Colonic mucosa (tissue), 4 donors: ENCODE data around the gene ANXA8. TPM values are rescaled to one million over a fixed set of nuclear protein-coding genes. Genes with fewer than 3 reads are reported as not detected.
"Not testable (repeated sequence)": the region's sequence is repeated elsewhere in the genome, so short reads cannot be mapped to it uniquely, and the experiment has no call there.

Source experiments
- DNase-seq: peaks from one replicate; pipeline ENCODE4 v3.0.0-alpha.2; 2020
- H3K27ac ChIP-seq: fragments of 200-600 bp; one replicate; pipeline ENCODE4 v1.8.0; 2021
- H3K27me3 ChIP-seq: fragments of 200-600 bp; one replicate; pipeline ENCODE4 v1.8.0; 2021
- H3K36me3 ChIP-seq: fragments of 200-600 bp; one replicate; pipeline ENCODE4 v1.8.0; 2021
- H3K4me1 ChIP-seq: fragments of 200-600 bp; one replicate; pipeline ENCODE4 v1.8.0; 2021; ENCODE audit warnings: mild to moderate bottlenecking
- H3K4me3 ChIP-seq: fragments of 200-600 bp; one replicate; pipeline ENCODE4 v1.8.0; 2021
- H3K9ac ChIP-seq, 2 donors: one replicate each; pipeline ENCODE4 v1.7.0; 2013; ENCODE audit warnings: control low read depth in 2 of 2, low read depth in 2 of 2, low read length in 2 of 2
- H3K9me3 ChIP-seq: fragments of 200-600 bp; one replicate; pipeline ENCODE4 v1.8.0; 2021
- intact Hi-C: fragments of 100-400 bp; cut with DNase I; formaldehyde crosslinking; loops from one replicate; pipeline ENCODE4 v1.14.1; 2022
- total RNA-seq, 2 donors: library from RNA; stranded (reverse); fragmentation: NEBNext Ultra II Directional in 1 of 2; extraction: Animal tissue kit (Norgen Biotek cat#: 25700) in 1 of 2; gene quantifications; one replicate each; pipeline ENCODE4 v1.2.1, GENCODE V29; 2021
- donor health status: healthy.
- donor health status: DM: no; HTN: no; CAD: no.
- donor health status: DM: no; HTN: no; CAD: no.

ANXA8 gene, protein sequence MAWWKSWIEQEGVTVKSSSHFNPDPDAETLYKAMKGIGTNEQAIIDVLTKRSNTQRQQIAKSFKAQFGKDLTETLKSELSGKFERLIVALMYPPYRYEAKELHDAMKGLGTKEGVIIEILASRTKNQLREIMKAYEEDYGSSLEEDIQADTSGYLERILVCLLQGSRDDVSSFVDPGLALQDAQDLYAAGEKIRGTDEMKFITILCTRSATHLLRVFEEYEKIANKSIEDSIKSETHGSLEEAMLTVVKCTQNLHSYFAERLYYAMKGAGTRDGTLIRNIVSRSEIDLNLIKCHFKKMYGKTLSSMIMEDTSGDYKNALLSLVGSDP
- not detected for total RNA-seq

DNA sequence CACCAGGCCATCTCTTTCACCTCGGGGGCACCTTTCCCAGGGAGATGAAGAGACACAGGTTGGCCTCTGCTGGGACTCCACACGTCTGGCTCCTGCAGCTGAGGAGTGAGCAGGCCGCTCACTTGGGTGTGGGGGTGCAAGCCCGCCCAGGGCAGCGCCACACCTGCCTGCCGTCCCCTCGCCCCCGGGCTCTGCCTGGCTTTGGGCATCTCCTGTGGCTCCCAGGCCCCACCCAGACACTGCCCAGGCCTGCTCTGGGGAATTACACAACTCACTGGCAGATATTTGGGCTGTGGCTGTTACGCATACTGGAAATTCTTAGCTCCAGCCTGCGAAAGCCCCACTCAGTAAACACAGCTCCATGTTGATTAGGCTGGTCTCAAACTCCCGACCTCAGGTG lies at the start of gene ANXA8:
ANXA8 (minus strand) TSS at position 193 of the 400 bp plus-strand sequence; CDS start at position 11, 182 bp downstream.
- H3K27ac ChIP-seq, H3K9ac ChIP-seq, H3K9me3 ChIP-seq, H3K4me3 ChIP-seq, H3K4me1 ChIP-seq, H3K36me3 ChIP-seq, DNase-seq, H3K27me3 ChIP-seq, intact Hi-C loops: not testable (repeated sequence)

GRCh38 chr10:47523475-47523874 lies 39.6 kb upstream of the ANXA8 start, which contains the start of gene AGAP9:
TSS of gene AGAP9 (minus strand) at chr10:47523638. CDS start at chr10:47523526, 112 bp downstream.
- H3K9ac ChIP-seq, H3K4me1 ChIP-seq, DNase-seq, H3K27me3 ChIP-seq, H3K36me3 ChIP-seq, H3K9me3 ChIP-seq, H3K4me3 ChIP-seq, intact Hi-C loops, H3K27ac ChIP-seq: not testable (repeated sequence)

GRCh38 chr10:47502313-47502712 lies 18.4 kb upstream of the ANXA8 start:
- H3K9me3 ChIP-seq, DNase-seq, H3K9ac ChIP-seq: not testable (repeated sequence)

GRCh38 chr10:47494226-47494625 lies 10.3 kb upstream of the ANXA8 start:
- H3K4me3 ChIP-seq, H3K27me3 ChIP-seq, DNase-seq, H3K27ac ChIP-seq, intact Hi-C loops, H3K9ac ChIP-seq, H3K36me3 ChIP-seq, H3K4me1 ChIP-seq, H3K9me3 ChIP-seq: not testable (repeated sequence)

More at GRCh38 chr10:47502313-47502712, 18.4 kb upstream of the ANXA8 start:
- H3K27ac ChIP-seq, intact Hi-C loops, H3K4me1 ChIP-seq, H3K27me3 ChIP-seq, H3K36me3 ChIP-seq, H3K4me3 ChIP-seq: not testable (repeated sequence)

GRCh38 chr10:47491600-47491999 lies 7.7 kb upstream of the ANXA8 start, which contains the start of gene FAM25G:
TSS of gene FAM25G (minus strand) at chr10:47491700. CDS start at chr10:47491674, 26 bp downstream.
- DNase-seq, H3K9ac ChIP-seq, intact Hi-C loops, H3K4me1 ChIP-seq, H3K4me3 ChIP-seq, H3K36me3 ChIP-seq, H3K27ac ChIP-seq, H3K9me3 ChIP-seq, H3K27me3 ChIP-seq: not testable (repeated sequence)

DNA sequence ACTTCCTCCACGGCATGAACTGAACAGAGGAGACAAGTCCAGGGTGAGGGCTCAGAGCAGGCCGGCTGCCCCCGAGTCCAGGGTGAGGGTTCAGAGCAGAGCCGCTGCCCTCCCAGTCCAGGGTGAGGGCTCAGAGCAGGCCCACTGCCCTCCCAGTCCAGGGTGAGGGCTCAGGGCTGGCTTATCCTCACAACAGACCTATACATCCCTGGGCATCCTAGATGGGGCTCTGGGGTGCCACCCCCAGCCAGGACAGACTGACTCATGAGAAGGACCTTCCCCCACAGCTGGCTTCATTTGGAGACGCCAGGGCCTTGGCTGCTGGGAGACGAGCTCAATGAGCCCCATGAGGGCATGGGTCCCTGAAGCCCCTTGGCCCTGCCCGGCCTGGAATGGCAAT lies 5.7 kb upstream of the ANXA8 start:
- H3K4me3 ChIP-seq, DNase-seq, H3K27ac ChIP-seq, H3K9me3 ChIP-seq, H3K9ac ChIP-seq, H3K4me1 ChIP-seq, H3K36me3 ChIP-seq, intact Hi-C loops, H3K27me3 ChIP-seq: not testable (repeated sequence)

DNA sequence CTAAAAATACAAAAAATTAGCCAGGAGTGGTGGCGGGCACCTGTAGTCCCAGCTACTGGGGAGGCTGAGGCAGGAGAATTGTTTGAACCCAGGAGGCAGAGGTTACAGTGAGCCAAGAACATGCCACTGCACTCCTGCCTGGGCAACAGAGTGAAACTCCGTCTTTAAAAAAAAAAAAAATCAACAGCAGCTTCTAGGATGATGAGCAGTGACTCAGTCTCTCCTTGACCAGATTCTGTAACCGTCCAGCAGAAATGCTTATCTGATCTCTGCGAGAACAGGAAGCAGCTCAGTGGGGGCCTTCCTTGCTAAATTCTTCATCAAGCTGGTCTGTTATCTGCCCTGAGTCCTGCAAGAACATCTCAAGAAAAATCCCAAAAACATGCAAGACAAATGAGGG lies 2.0 kb upstream of the ANXA8 start:
- H3K36me3 ChIP-seq, H3K4me3 ChIP-seq, H3K27ac ChIP-seq, H3K27me3 ChIP-seq, H3K9ac ChIP-seq, DNase-seq, H3K4me1 ChIP-seq, intact Hi-C loops, H3K9me3 ChIP-seq: not testable (repeated sequence)

DNA sequence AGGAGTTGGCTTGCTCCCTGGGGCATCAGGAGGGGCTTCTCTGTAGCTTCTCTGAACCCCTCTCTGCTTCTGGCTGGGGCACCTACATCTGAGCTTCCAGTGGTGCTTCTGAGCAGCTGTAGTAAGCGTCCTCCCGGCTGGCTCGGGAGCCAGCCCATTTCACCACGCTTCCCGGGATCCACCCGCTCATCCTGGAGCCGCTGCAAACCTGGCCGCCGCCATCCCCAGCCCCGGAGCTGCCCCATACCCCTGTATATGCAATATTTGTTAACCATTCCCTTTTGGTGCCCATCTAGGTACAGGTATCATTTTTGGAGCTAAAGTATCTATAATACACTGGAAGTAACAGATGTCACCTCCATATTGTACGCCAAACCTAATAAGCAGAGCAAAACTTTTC lies 871 bp upstream of the ANXA8 start:
- H3K9ac ChIP-seq, H3K27me3 ChIP-seq, DNase-seq, H3K4me3 ChIP-seq, H3K9me3 ChIP-seq, intact Hi-C loops, H3K36me3 ChIP-seq, H3K27ac ChIP-seq, H3K4me1 ChIP-seq: not testable (repeated sequence)

GRCh38 chr10:47482367-47482766 lies 1.5 kb downstream of the ANXA8 start:
- H3K9me3 ChIP-seq, H3K9ac ChIP-seq, H3K36me3 ChIP-seq, intact Hi-C loops, H3K27me3 ChIP-seq, H3K4me1 ChIP-seq, H3K27ac ChIP-seq, H3K4me3 ChIP-seq, DNase-seq: not testable (repeated sequence)

DNA sequence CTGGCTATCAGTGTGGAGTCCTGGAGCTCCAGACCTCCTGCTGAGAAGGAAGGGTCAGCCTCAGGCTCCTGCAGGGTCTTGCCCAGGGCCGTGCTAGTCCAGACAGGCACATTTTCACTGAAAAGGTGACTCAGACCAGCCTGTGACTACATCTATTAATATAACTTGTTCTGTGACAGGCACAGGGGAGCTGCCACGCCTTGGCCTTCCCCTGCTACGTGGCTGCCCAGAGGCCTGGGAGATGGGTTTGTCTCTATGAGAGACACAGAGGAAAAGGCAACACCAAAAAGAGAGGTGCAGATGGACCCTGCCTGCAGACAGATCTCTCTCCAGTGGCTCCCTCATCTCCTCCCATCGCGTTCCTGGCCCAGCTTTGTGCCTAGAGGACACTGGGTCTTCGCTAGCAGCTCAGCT lies 2.1 kb downstream of the ANXA8 start:
- H3K27ac ChIP-seq = not testable (repeated sequence)

GRCh38 chr10:47481182-47481766 lies 2.6 kb downstream of the ANXA8 start:
- H3K4me1 ChIP-seq, DNase-seq, H3K4me3 ChIP-seq, H3K27ac ChIP-seq, intact Hi-C loops, H3K36me3 ChIP-seq, H3K27me3 ChIP-seq, H3K9me3 ChIP-seq, H3K9ac ChIP-seq: not testable (repeated sequence)

More for the DNA sequence above, 2.1 kb downstream of the ANXA8 start:
- H3K9me3 ChIP-seq, H3K4me3 ChIP-seq, H3K36me3 ChIP-seq, intact Hi-C loops, H3K4me1 ChIP-seq, DNase-seq, H3K27me3 ChIP-seq, H3K9ac ChIP-seq: not testable (repeated sequence)

DNA sequence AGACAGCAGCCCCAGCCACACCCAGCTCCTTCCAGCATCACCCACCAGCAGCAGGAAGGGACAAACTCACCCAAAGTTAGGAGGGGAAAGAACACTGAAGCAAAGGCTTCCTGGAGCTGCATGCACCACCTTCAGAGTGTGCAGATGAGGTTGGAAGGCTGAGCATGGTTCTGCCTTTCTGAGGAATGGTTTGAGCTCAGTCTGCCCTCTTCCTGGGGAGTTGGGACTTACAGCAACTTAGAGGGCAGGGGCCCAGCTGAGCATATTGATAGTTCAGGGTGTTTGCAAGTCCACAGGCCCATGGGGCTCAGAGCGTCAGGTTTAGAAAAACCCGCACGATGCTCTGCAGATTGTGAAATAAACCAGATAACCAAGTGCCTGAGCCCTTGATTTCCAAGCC lies 3.8 kb downstream of the ANXA8 start:
- H3K9ac ChIP-seq, H3K27me3 ChIP-seq, H3K4me1 ChIP-seq, H3K4me3 ChIP-seq, H3K9me3 ChIP-seq, DNase-seq, H3K36me3 ChIP-seq, H3K27ac ChIP-seq, intact Hi-C loops: not testable (repeated sequence)

DNA sequence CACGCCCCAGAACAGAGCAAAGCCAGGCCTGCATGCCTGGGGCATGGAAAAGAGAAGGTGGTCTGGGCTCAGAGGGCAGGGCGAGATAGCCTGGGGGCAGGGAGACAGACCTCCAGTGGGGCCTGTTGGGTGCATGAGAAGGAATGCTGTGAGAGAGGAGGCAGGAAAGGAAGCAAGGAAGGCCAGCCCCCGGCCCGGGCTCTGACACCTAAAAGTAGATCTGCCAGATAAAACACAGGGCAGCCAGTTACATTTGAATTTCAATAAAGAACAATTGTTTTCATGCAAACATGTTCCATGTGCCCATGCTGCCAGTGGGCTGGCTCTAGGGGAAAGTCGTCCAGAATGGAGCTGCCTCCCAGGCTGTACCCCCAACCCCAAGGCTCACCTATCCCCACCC lies 5.8 kb downstream of the ANXA8 start:
- DNase-seq, H3K9me3 ChIP-seq, H3K36me3 ChIP-seq, H3K4me3 ChIP-seq, H3K4me1 ChIP-seq, H3K27ac ChIP-seq, intact Hi-C loops, H3K27me3 ChIP-seq, H3K9ac ChIP-seq: not testable (repeated sequence)

DNA sequence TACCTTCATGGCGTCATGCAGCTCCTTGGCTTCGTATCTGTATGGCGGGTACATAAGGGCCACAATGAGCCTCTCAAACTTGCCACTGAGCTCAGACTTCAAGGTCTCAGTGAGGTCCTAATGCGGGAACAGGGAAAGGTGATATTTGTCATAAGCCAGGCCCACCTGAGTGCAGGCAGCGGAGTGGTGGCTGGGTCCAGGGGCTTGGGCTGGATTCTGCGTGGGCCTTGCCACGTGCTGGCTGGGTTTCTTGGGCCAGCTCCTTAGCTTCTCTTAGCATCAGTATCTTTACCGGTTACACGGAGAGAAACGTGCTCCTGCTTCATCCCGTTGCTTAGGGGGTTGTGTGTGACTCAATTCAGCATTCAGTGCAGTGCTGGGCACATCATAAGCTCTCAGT lies 6.8 kb downstream of the ANXA8 start:
- intact Hi-C loops, H3K4me3 ChIP-seq, H3K36me3 ChIP-seq, H3K9ac ChIP-seq, H3K27ac ChIP-seq, H3K4me1 ChIP-seq, DNase-seq, H3K27me3 ChIP-seq, H3K9me3 ChIP-seq: not testable (repeated sequence)
